CD14-positive monocyte (primary cell): ENCODE data around the gene SPATA31C2. TPM values are rescaled to one million over a fixed set of nuclear protein-coding genes. Genes with fewer than 3 reads are reported as not detected.

Experiments used
- DNase-seq, 3 donors: peaks; one replicate each; pipeline ENCODE4 v3.0.0-alpha.2; 2011 to 2022
- H2AFZ ChIP-seq: 2 replicates; pipeline ENCODE4 v1.6.0; 2012; ENCODE audit warnings: mild to moderate bottlenecking, low read depth, low read length, inconsistent platforms; ENCODE audit not compliant: insufficient read depth, poor library complexity, severe bottlenecking
- H3K27ac ChIP-seq, 2 donors: 1 replicate in 1 of 2; 2 replicates in 1 of 2; pipeline ENCODE4 v1.5.1; 2012 to 2013; ENCODE audit warnings: low read length in 2 of 2, control low read depth in 1 of 2, inconsistent platforms in 1 of 2, low read depth in 1 of 2, mild to moderate bottlenecking in 1 of 2
- H3K27me3 ChIP-seq, 2 donors: one replicate each; pipeline versions ENCODE4 v1.6.0 to v1.6.1; 2011 to 2013; ENCODE audit warnings: low read length in 2 of 2; ENCODE audit not compliant: control insufficient read depth in 2 of 2, insufficient read depth in 2 of 2
- H3K36me3 ChIP-seq, 2 donors: replicated peaks in 1 of 2; 1 replicate in 1 of 2; 2 replicates in 1 of 2; pipeline versions ENCODE4 v1.5.1 to v1.6.1; 2012 to 2013; ENCODE audit warnings: low read length in 2 of 2, control low read depth in 1 of 2, inconsistent platforms in 1 of 2, mild to moderate bottlenecking in 1 of 2; ENCODE audit not compliant: insufficient read depth in 2 of 2, control insufficient read depth in 1 of 2
- H3K4me1 ChIP-seq, 2 donors: 1 replicate in 1 of 2; 2 replicates in 1 of 2; pipeline versions ENCODE4 v1.5.1 to v1.6.1; 2012 to 2013; ENCODE audit warnings: low read length in 2 of 2, control low read depth in 1 of 2, inconsistent platforms in 1 of 2, mild to moderate bottlenecking in 1 of 2, moderate library complexity in 1 of 2; ENCODE audit not compliant: insufficient read depth in 2 of 2, control insufficient read depth in 1 of 2
- H3K4me2 ChIP-seq: replicated peaks from 2 replicates; pipeline ENCODE3; 2012; ENCODE audit warnings: low read length, moderate library complexity, mild to moderate bottlenecking; ENCODE audit not compliant: poor library complexity, severe bottlenecking; ENCODE audit errors: extremely low read depth
- H3K4me3 ChIP-seq, 3 experiments: fragments of 200-600 bp in 1 of 3; sonication (generic) in 1 of 3; replicated peaks in 1 of 3; 1 replicate in 2 of 3; 2 replicates in 1 of 3; pipeline ENCODE4 v1.5.1; 2011 to 2013; ENCODE audit warnings: low read length in 3 of 3, mild to moderate bottlenecking in 3 of 3, control low read depth in 2 of 3, low read depth in 2 of 3, inconsistent platforms in 1 of 3, moderate library complexity in 1 of 3
- H3K79me2 ChIP-seq: 2 replicates; pipeline ENCODE4 v1.6.0; 2012; ENCODE audit warnings: mild to moderate bottlenecking, control low read depth, inconsistent platforms, low read length, moderate library complexity; ENCODE audit not compliant: insufficient read depth
- H3K9ac ChIP-seq: 2 replicates; pipeline ENCODE4 v1.6.0; 2017; ENCODE audit warnings: low read length, mild to moderate bottlenecking; ENCODE audit not compliant: insufficient read depth, poor library complexity, severe bottlenecking
- H3K9me3 ChIP-seq, 2 donors: replicated peaks in 1 of 2; 1 replicate in 1 of 2; 2 replicates in 1 of 2; pipeline versions ENCODE4 v1.5.1 to v1.6.1; 2012 to 2013; ENCODE audit warnings: low read length in 2 of 2, control low read depth in 1 of 2; ENCODE audit not compliant: control insufficient read depth in 1 of 2, insufficient read depth in 1 of 2
- H4K20me1 ChIP-seq: 2 replicates; pipeline ENCODE4 v1.6.0; 2012; ENCODE audit warnings: mild to moderate bottlenecking, low read length, control low read depth, moderate library complexity; ENCODE audit not compliant: insufficient read depth
- H3K27ac Mint-ChIP-seq, 7 donors: one replicate each; pipeline ENCODE4 v1.8.0; 2020; ENCODE audit warnings: mild to moderate bottlenecking in 7 of 7, mixed read lengths in 7 of 7, moderate library complexity in 6 of 7, inconsistent platforms in 2 of 7
- H3K27me3 Mint-ChIP-seq, 3 donors: one replicate each; pipeline ENCODE4 v1.8.0; 2021 to 2022; ENCODE audit warnings: low read depth in 3 of 3, mild to moderate bottlenecking in 3 of 3, mixed read lengths in 3 of 3, moderate library complexity in 3 of 3, inconsistent platforms in 1 of 3
- H3K36me3 Mint-ChIP-seq, 2 donors: one replicate each; pipeline ENCODE4 v1.8.0; 2020; ENCODE audit warnings: mixed read lengths in 2 of 2, inconsistent platforms in 1 of 2, mild to moderate bottlenecking in 1 of 2
- H3K4me1 Mint-ChIP-seq: one replicate; pipeline ENCODE4 v1.8.0; 2020; ENCODE audit warnings: mild to moderate bottlenecking, mixed read lengths
- H3K4me3 Mint-ChIP-seq, 2 donors: one replicate each; pipeline ENCODE4 v1.8.0; 2020; ENCODE audit warnings: mild to moderate bottlenecking in 2 of 2, mixed read lengths in 2 of 2, moderate library complexity in 1 of 2
- H3K9me3 Mint-ChIP-seq, 7 donors: one replicate each; pipeline ENCODE4 v1.8.0; 2020 to 2022; ENCODE audit warnings: mixed read lengths in 7 of 7, mild to moderate bottlenecking in 6 of 7, moderate library complexity in 6 of 7, inconsistent platforms in 2 of 7
- CTCF ChIP-seq: fragments of 200-600 bp; IDR thresholded peaks from one replicate; pipeline ENCODE4 v1.8.0; 2022; ENCODE audit warnings: antibody characterized with exemption, mild to moderate bottlenecking
- WGBS: methylation state at CpG from one replicate; pipeline ENCODE4 v1.1.5; 2013; ENCODE audit warnings: missing lambda C conversion rate; ENCODE audit not compliant: insufficient coverage; 5-methylcytosine and 5-hydroxymethylcytosine counted together
- intact Hi-C, 2 donors: fragments of 100-400 bp; cut with micrococcal nuclease; formaldehyde crosslinking; loops; one replicate each; pipeline versions ENCODE4 v1.15.0 to v1.15.1; 2023
- polyA plus RNA-seq, 3 donors: library from polyadenylated mRNA; depleted of rRNA in 1 of 3; unstranded in 2 of 3; stranded (reverse) in 1 of 3; fragments of 300-500 nt in 2 of 3; fragments of >200 nt in 1 of 3; fragmentation: Illumina TruSeq in 2 of 3; gene quantifications; 1 replicate in 2 of 3; 2 replicates in 1 of 3; pipeline ENCODE4 v1.2.3, GENCODE V29; 2012 to 2021

SPATA31C2 gene
- polyA plus RNA-seq, 3 donors: not detected

DNA sequence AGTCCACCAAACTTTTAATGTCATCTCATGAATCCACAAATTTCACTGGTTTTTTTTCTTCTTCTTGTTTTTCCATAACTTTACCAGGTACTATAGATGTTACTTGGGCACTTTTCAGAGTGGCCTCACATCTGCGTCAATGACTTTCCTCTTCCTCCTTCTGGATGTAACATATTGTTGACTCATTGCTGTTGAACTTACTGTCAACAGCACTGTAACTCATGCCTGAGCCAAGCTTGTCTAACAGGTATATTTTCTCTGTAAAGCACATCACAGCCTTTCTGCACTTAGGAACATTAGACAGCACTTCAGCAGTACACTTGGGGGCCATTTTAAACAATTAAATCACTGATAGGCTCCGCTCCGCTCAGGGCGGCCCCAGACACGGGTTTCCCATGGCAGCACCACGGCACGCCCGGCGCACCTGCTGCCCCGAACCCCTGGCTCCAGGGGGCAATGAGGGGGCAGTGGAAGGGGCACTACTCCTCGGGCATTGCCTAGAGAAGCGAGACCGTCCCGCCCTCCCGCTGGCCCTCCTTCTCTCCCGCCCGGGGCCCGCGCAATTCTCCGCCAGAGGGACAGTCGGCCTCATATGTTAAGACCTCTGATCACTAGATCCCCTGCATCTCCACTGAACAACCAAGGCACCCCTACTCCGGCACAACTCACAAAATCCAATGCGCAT lies 41.9 kb upstream of the SPATA31C2 start:
- no peaks in the 10 kb centered on the region for H3K9me3 ChIP-seq
- DNase-seq: peak in 2 of 3 donors; percentile 2 to 9
- no peak overlapping the region for H3K4me3 ChIP-seq
- H3K36me3 Mint-ChIP-seq: no peaks in the 10 kb centered on the region
- H2AFZ ChIP-seq: no peak overlapping the region
- no peak overlapping the region for H3K9ac ChIP-seq
- no peaks in the 10 kb centered on the region for H3K79me2 ChIP-seq
- H3K27me3 Mint-ChIP-seq: peaks cover 4 to 13% (median 7%) of the 10 kb centered on the region in 3 donors
- peak overlapping the region in 3 of 7 donors; percentile 2 to 12 (median 5) for H3K27ac Mint-ChIP-seq
- H3K27ac ChIP-seq: no peak overlapping the region
- H3K4me2 ChIP-seq: no peak overlapping the region
- no peaks in the 10 kb centered on the region for H3K36me3 ChIP-seq
- peaks cover 0 to 5% (median 2%) of the 10 kb centered on the region in 7 donors for H3K9me3 Mint-ChIP-seq
- H3K4me1 ChIP-seq: peaks cover 24 to 32% of the 10 kb centered on the region in 2 donors
- H3K4me3 Mint-ChIP-seq: no peak overlapping the region
- 97% methylated on average over 20 of the region's 23 CpGs for WGBS
- no peaks in the 10 kb centered on the region for H3K27me3 ChIP-seq
- intact Hi-C loops: no loop called here
- TF ChIP-seq CTCF: no peak
- H3K4me1 Mint-ChIP-seq: peaks cover 33% of the 10 kb centered on the region
- no peaks in the 10 kb centered on the region for H4K20me1 ChIP-seq

- Mint-ChIP-seq H3K9me3 (peaks cover 0 to 5% (median 0%) of the 10 kb centered on the region in 7 donors), H3K4me3 (peak overlapping the region; percentile 8 to 21), H3K36me3 (no peaks in the 10 kb centered on the region), H3K27me3 (peaks cover 5 to 13% (median 9%) of the 10 kb centered on the region in 3 donors), H3K4me1 (peaks cover 33% of the 10 kb centered on the region), H3K27ac (peak overlapping the region in 2 of 7 donors; percentile 27 to 35)
- Histone ChIP-seq H3K4me1 (peaks cover 24 to 32% of the 10 kb centered on the region in 2 donors), H2AFZ (peak overlapping the region; percentile 68), H3K4me3 (peak overlapping the region in 1 of 3 experiments; percentile 40), H4K20me1 (no peaks in the 10 kb centered on the region), H3K9ac (no peak overlapping the region), H3K27me3 (no peaks in the 10 kb centered on the region), H3K79me2 (no peaks in the 10 kb centered on the region), H3K36me3 (no peaks in the 10 kb centered on the region), H3K27ac (no peak overlapping the region), H3K9me3 (no peaks in the 10 kb centered on the region), H3K4me2 (peak overlapping the region; percentile 50)
- WGBS: 6% methylated on average over 3 of the region's 5 CpGs
- intact Hi-C loops: no loop called here
- no peak for DNase-seq
- no peak for TF ChIP-seq CTCF
Observed at GRCh38 chr9:88179062-88179521, 40.8 kb upstream of the SPATA31C2 start.
